ENCODE measurements around the gene OR6N2. TPM values are rescaled to one million over a fixed set of nuclear protein-coding genes. Genes with fewer than 3 reads are reported as not detected.

The OR6N2 gene
- total RNA-seq, 1 experiment from 2014 or later: not detected

GRCh38 chr1:158794247-158794646, 13.2 kb upstream of the OR6N2 start:
- intact Hi-C loops (cut with micrococcal nuclease; ENCODE audit: unreplicated experiment): no loop called here
- no peak for TF ChIP-seq CTCF (conservative IDR thresholded peaks at IDR 0.05; ENCODE audit: low read depth, low read length)
- TF ChIP-seq EZH2 (IDR thresholded peaks at IDR 0.05; ENCODE audit: borderline replicate concordance, low read depth, low read length, poor library complexity, severe bottlenecking): no peak
- POLR2A ChIA-PET (ENCODE audit: low non-redundant PET): no interaction called here
- no TSS peak for BruUV-seq (replicated peaks)
- Histone ChIP-seq H3K36me3 (ENCODE audit: insufficient read depth, low read length, poor library complexity, severe bottlenecking) (no peaks in the 10 kb centered on the region), H3K4me1 (ENCODE audit: insufficient read depth, low read length, poor library complexity, severe bottlenecking) (no peaks in the 10 kb centered on the region), H3K27ac (ENCODE audit: low read depth, low read length, poor library complexity, severe bottlenecking) (no peak overlapping the region), H3K4me3 (ENCODE audit: low read depth, low read length, poor library complexity, severe bottlenecking) (no peak overlapping the region), H3K9me3 (ENCODE audit: low read depth, low read length, poor library complexity, severe bottlenecking) (no peaks in the 10 kb centered on the region), H3K27me3 (replicated peaks; ENCODE audit: insufficient read depth, low read depth, low read length, poor library complexity) (peaks cover 11% of the 10 kb centered on the region)
- CTCF ChIA-PET: no interaction called here
- no peak for DNase-seq (ENCODE audit: low spot score)

- POLR2A ChIA-PET (ENCODE audit: low non-redundant PET): no interaction called here
- H3K9me3 ChIP-seq (ENCODE audit: low read depth, low read length, poor library complexity, severe bottlenecking): no peaks in the 10 kb centered on the region
- no peaks in the 10 kb centered on the region for H3K36me3 ChIP-seq (ENCODE audit: insufficient read depth, low read length, poor library complexity, severe bottlenecking)
- DNase-seq (ENCODE audit: low spot score): no peak
- no peaks in the 10 kb centered on the region for H3K4me1 ChIP-seq (ENCODE audit: insufficient read depth, low read length, poor library complexity, severe bottlenecking)
- H3K27me3 ChIP-seq (replicated peaks; ENCODE audit: insufficient read depth, low read depth, low read length, poor library complexity): peaks cover 5% of the 10 kb centered on the region
- H3K4me3 ChIP-seq (ENCODE audit: low read depth, low read length, poor library complexity, severe bottlenecking): no peak overlapping the region
- CTCF ChIA-PET: no interaction called here
- H3K27ac ChIP-seq (ENCODE audit: low read depth, low read length, poor library complexity, severe bottlenecking): no peak overlapping the region
- intact Hi-C loops (cut with micrococcal nuclease; ENCODE audit: unreplicated experiment): no loop called here
- BruUV-seq (replicated peaks): no TSS peak
- TF ChIP-seq CTCF (conservative IDR thresholded peaks at IDR 0.05; ENCODE audit: low read depth, low read length) (peak; percentile 45), EZH2 (IDR thresholded peaks at IDR 0.05; ENCODE audit: borderline replicate concordance, low read depth, low read length, poor library complexity, severe bottlenecking) (no peak)
Observed at GRCh38 chr1:158793604-158794003, 12.6 kb upstream of the OR6N2 start.

GRCh38 chr1:158771950-158772866, 8.8 kb downstream of the OR6N2 start, which contains the start of gene OR6N1:
OR6N1 (minus strand) TSS chr1:158772195; CDS start chr1:158766682, 5,513 bp downstream.
- intact Hi-C loops (cut with micrococcal nuclease; ENCODE audit: unreplicated experiment): no loop called here
- no TSS peak for BruUV-seq (replicated peaks)
- TF ChIP-seq CTCF (conservative IDR thresholded peaks at IDR 0.05; ENCODE audit: low read depth, low read length) (no peak), EZH2 (IDR thresholded peaks at IDR 0.05; ENCODE audit: borderline replicate concordance, low read depth, low read length, poor library complexity, severe bottlenecking) (no peak)

More at GRCh38 chr1:158771950-158772866, 8.8 kb downstream of the OR6N2 start, which contains the start of gene OR6N1:
- Histone ChIP-seq H3K4me1 (ENCODE audit: insufficient read depth, low read length, poor library complexity, severe bottlenecking) (no peaks in the 10 kb centered on the region), H3K27ac (ENCODE audit: low read depth, low read length, poor library complexity, severe bottlenecking) (no peak within 1 kb of the TSS), H3K4me3 (ENCODE audit: low read depth, low read length, poor library complexity, severe bottlenecking) (no peak within 1 kb of the TSS), H3K36me3 (ENCODE audit: insufficient read depth, low read length, poor library complexity, severe bottlenecking) (no peaks in the 10 kb centered on the region), H3K27me3 (replicated peaks; ENCODE audit: insufficient read depth, low read depth, low read length, poor library complexity) (peaks cover 7% of the 10 kb centered on the region), H3K9me3 (ENCODE audit: low read depth, low read length, poor library complexity, severe bottlenecking) (no peaks in the 10 kb centered on the region)
- ChIA-PET CTCF (no interaction called here), POLR2A (ENCODE audit: low non-redundant PET) (no interaction called here)
- DNase-seq (ENCODE audit: low spot score): no peak

Data from A673 (cell line).